Upper lobe of left lung (tissue), 4 donors: ENCODE data around the gene ANXA10.

Experiments
- CTCF ChIP-seq, 6 experiments: fragments of 450-650 bp in 4 of 6; fragments of 200-600 bp in 2 of 6; sonication (generic) in 2 of 6; IDR thresholded peaks; one replicate each; pipeline ENCODE4 v1.5.1; 2016 to 2019; ENCODE audit warnings: antibody characterized with exemption in 6 of 6
- POLR2A ChIP-seq, 4 donors: fragments of 450-650 bp; IDR thresholded peaks; one replicate each; pipeline ENCODE4 v1.5.1; 2016 to 2017; ENCODE audit warnings: antibody characterized with exemption in 4 of 4, mild to moderate bottlenecking in 2 of 4

DNA sequence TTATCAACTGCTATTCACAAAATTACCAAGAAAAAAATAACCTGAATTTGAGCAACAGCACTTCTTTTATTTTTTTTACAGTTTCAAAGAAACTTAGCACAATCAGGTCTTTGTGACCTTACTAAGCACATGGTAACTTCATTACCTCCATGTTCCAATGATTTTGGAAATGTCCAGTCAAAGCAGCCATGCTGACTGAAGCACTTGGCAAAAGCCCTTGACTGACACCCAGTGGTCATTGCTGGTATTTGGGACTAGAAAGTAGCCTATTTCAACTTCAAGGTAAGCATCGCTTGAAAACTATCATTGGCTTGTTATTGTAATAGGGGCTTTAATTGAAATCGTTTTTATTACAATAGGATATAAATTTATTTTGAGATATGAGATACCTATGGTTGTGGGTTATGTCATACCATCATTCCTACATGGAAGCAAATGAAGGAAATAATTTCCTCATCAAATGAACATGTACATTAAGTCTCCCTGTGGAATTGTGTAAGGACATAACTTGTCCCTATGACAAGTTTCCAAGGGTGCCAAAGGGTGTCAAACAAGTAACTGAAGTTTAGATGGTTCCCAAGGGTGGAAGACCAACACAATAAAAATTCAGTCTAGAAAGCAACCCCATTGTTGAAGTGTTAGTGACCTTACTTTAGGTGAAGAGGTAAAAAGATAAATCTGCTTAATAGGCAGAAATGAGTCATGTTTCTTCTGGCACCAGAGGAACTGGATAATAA lies 15.2 kb upstream of the ANXA10 start:
- TF ChIP-seq POLR2A (IDR thresholded peaks at IDR 0.05), result no peak
- peak in 5 of 6 experiments; percentile 48 to 62 (median 59) for TF ChIP-seq CTCF (IDR thresholded peaks at IDR 0.05)
